Suppressor macrophage treated with lipopolysaccharide for 1 hour (primary cell): ENCODE results near the gene SLC41A2.
"Not testable (repeated sequence)": the region's sequence is repeated elsewhere in the genome, so short reads cannot be mapped to it uniquely, and the experiment has no call there.

ENCODE experiments used
- DNase-seq, 3 donors: peaks; one replicate each; pipeline ENCODE4 v3.0.0-alpha.2; 2020 to 2022

SLC41A2 gene

DNA sequence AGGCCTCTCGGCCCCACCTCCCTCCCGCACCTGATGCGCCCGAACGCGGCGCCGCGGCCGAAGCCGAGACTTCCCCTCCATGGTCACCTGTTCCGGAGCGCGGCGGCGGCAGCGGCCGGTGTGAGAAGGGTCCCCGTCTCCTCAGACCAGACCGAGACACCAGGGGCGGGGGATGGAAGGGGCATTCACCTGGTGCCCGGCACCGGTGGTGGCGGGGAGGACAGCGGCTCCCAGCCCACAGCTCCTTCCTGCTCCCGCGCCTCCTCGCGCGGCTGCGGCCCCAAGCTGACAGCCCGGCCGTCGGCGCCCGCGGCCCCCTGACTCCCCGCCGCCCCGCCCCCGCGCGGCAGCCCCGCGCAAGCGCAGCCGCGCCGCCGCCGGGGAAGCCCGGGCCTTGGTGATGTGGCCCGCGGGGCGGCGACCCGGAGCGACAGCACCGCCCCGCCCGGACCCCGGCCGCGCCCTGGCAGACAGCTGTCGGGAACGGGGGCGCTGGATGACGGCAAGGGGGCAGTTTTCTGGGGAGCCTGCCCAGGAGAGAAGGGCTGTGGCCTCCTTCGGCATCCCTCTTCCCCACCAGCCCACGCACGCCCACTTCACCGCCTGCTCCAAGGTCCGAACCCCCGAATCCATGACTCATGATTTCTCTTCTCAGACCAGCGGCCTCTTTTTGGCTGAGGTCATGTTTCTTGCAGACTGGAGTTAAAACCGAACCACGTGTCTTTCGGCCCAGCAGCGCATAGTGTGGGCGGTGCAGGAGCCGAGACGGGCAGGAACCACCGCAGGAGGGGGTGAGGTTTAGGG lies at the start of gene SLC41A2:
Gene SLC41A2 (minus strand): TSS at position 290 of the 804 bp plus-strand sequence. CDS start 29,763 bp downstream, outside the sequence.
- DNase-seq = peak; percentile 99

- no peak for DNase-seq
Observed at GRCh38 chr12:105001476-105001875, 43.4 kb upstream of the SLC41A2 start.

GRCh38 chr12:104999347-104999685 lies 41.2 kb upstream of the SLC41A2 start:
- DNase-seq = no peak

- DNase-seq = no peak
Observed at GRCh38 chr12:104998423-104999346, 40.6 kb upstream of the SLC41A2 start.

DNA sequence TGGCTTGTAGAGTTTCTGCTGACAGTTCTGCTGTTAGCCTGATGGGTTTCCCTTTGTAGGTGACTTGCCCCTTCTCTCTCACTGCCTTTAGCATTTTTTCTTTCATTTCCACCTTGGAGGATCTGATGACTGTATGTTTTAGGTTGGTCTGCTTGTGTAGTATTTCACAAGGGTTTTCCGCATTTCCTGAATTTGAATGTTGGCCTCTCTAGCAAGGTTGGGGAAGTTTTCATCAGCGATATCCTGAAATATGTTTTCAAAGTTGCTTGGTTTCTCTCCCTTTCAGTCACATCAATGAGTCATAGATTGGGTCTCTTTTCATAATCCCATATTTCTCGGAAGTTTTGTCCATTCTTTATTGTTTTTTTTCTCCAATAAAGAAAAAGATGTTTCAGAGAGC lies 39.5 kb upstream of the SLC41A2 start:
- DNase-seq = peak; percentile 68 to 87 (median 85)

GRCh38 chr12:104994336-104994735 lies 36.2 kb upstream of the SLC41A2 start:
- DNase-seq = peak; percentile 53 to 82 (median 73)

DNA sequence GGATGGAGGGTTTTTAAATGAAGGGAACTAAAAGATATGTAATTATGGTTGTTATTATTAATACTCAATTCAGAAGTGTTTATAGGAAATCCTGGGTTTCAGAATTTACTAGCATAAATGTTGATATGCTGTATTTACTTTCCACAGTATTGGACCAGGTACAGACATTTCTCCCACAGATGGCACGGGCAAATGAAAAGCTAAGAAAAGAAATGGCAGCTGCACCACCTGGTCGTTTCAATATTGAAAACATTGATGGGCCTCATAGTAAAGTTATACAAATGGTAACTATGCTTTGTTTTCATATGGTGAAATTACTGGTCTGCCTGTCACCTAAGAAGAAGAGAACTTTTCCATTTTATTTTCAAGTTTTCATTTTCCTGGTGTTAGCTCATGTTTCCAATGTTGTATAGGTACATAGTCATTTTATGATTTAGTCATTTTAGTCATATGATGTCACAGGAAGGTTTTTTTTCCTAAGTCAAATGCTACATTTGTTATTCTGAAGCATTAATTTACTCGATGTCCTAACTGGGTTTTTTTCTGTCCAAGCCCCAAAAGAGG lies 33.6 kb upstream of the SLC41A2 start:
- no peak for DNase-seq

GRCh38 chr12:104990950-104991349 lies 32.9 kb upstream of the SLC41A2 start:
- DNase-seq = no peak

GRCh38 chr12:104986022-104986941 lies 28.2 kb upstream of the SLC41A2 start, which contains the start of gene NOPCHAP1:
Gene NOPCHAP1 (plus strand): TSS chr12:104986316. CDS start chr12:104986353, 37 bp downstream.
- peak; percentile 89 to 95 (median 93) for DNase-seq

DNA sequence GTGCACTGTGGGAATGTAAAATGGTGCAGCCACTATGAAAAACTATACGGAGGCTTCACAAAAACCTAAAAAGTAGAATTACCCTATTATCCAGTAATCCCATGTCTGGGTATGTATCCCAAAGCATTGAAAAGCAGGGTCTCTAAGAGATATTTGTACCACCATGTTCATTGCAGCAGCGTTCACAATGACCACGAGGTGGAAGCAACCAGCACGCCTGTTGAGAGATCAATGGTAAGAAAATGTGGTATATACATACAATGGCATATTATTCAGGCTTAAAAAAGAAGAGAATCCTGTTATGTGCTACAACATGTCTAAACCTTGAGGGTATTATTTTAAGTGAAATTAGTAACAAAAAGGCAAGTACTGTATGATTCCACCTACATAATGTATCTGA lies 27.1 kb upstream of the SLC41A2 start:
- no peak for DNase-seq

GRCh38 chr12:104977688-104978087 lies 19.6 kb upstream of the SLC41A2 start:
- not testable (repeated sequence) for DNase-seq

DNA sequence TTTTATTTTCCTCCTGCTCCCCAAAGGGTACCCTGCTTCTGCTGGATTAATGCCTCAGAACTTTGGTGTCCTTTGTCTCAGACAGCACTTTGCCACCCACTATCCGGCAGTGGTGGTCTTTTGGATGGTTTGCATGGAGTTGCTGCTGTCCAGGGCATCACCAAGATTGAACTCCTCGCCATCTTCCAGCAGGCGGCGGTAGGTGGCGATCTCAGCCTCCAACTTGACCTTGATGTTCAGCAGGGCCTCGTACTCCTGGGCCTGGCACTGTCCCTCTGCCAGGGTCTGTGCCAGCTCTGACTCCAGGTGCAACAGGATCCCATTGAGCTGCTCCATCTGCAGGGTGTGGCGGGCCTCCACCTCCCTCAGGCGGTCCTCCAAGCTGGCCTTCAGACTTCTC lies 18.6 kb upstream of the SLC41A2 start:
- no peak for DNase-seq

- DNase-seq = peak; percentile 20 to 51 (median 42)
Observed at GRCh38 chr12:104975587-104976343, 17.7 kb upstream of the SLC41A2 start.

- peak; percentile 83 to 93 (median 92) for DNase-seq
Observed at GRCh38 chr12:104974626-104975290, 16.7 kb upstream of the SLC41A2 start.

- no peak for DNase-seq
Observed at GRCh38 chr12:104973250-104973649, 15.2 kb upstream of the SLC41A2 start.

DNA sequence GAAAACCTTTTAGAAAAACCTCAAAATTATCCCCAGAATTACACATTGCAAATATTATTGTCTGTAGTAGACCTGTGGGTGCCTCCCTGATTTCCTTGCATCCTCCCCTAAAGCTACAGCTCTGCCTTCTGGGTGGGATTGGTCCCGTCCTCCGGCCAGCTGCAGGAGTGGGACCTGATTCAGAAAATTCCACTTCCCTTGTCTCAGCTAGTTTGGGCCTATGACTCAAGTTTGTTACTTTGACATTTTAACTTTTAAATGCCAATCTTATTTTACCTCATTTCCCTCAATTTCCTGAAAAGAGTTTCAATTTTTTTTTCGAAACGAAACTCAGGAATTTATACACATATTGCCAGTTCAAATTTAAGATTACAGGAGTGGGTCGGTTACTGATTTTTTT lies 13.2 kb upstream of the SLC41A2 start:
- peak in 2 of 3 donors; percentile 47 to 55 for DNase-seq

DNA sequence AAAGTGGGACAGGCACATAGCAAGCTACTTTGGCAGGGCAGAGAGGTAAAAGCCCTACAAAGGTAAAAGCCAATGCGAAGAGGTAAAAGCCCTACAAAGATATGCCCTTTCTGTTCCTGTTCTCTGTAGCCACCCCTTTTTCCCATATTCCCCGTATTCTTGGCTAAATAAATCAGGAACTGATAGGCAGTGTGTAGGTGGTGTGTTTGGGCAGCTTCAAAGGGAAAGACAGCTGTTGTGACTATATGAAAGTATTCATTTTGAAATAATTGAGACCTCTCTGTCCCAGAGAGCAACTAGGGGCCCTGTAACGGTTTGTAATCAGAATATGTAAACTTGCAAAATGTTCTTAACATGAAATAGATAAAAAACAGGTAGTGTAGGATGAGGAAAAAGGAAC lies 11.3 kb upstream of the SLC41A2 start:
- DNase-seq = peak in 2 of 3 donors; percentile 30 to 34

DNA sequence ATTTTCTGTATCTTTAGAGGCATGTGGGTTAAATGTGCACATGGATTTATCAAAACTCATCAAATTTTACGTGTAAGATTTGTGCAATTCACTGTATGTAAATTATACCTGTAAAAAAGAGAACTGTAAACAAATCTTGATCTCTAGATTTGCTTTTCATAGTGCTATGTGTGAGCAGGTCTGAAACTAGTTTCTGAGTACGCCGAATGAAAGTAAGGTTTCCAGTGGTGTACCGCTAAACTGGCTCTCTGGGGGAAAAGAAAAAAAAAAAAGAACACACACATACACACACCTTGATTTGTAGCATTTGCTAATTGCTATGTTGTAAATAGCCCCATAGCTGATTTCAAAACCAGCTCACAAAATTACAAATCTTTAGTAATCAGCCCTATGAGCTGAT lies 8.6 kb upstream of the SLC41A2 start:
- DNase-seq = no peak

DNA sequence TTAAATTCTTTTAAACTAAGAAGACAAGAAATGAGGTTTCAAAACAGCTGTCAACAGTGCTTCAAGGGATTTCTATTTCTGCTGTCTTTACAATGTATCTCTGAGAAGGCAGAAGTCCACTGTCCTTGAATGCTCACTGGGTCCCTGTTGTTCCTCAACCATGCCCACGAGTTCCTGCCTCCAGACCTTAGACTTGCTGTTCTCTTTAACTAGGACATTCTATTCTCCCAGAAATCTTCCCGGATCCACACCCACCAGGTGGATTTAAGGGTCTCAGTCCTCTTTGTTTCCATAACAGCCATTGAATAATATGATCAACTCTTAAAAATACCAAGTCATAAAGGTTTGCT lies 6.7 kb upstream of the SLC41A2 start:
- DNase-seq = peak in 2 of 3 donors; percentile 20 to 31

DNA sequence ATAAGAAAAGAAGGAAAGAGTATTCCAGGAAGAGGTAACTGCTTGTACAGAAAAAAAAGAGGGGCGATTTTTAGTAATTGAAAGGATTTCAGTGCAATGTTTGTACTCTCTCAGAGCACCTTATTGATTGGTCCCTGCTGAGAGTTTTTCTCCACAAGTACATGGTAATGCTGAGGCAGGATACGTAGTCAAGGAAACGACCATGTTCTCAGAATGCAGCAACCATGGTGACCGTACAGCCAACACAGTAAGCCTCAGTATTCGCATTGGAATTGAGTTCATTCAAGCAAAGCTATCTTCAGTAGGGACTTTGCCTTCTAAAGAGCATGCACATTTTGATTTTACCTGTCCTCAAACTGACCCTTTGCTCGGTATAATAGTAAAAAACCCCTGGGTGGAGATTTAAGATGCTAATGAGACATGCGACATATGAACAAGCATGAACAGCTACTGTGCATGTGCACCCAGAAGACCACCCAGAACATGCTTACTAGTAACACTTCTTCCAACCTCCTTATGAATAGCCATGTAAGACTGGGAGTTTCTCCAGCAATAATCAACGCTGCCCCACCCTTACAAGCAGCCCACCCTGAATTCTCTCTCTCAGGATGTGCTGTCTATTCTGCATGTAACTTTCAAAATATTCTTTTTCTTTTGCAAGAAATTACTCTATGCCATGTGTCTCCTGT lies 6.2 kb upstream of the SLC41A2 start:
- no peak for DNase-seq
